MCF 10A (cell line): Measurements from ENCODE around the gene ADPRHL1. TPM values are rescaled to one million over a fixed set of nuclear protein-coding genes. Genes with fewer than 3 reads are reported as not detected.
A peak's percentile ranks its signal among the peaks of the same experiment; 100 is the strongest.

ENCODE experiments used
- BruUV-seq: library from RNA; stranded (reverse); fragments of 400-500 nt; replicated peaks from 2 replicates; lab custom pipeline; 2021; lab: Mats Ljungman, UMichigan
- CTCF ChIA-PET: fragments of 300-600 bp; sonication (Branson Sonifier 250); formaldehyde crosslinking; extraction: SDS; loops from one replicate; lab custom pipeline; 2021; ENCODE audit warnings: antibody characterized with exemption, inconsistent platforms; lab: Yijun Ruan, JAX
- POLR2A ChIA-PET: fragments of 300-600, 350-650 bp; sonication (Branson Sonifier 250); formaldehyde crosslinking; extraction: SDS; loops from one replicate; lab custom pipeline; 2020; ENCODE audit warnings: antibody characterized with exemption, inconsistent platforms; lab: Yijun Ruan, JAX
- DNase-seq: peaks from one replicate; pipeline ENCODE4 v3.0.0-alpha.2; 2018; ENCODE audit not compliant: unreplicated experiment
- H3K27ac Mint-ChIP-seq: one replicate; pipeline ENCODE4 v1.8.0; 2022; ENCODE audit warnings: mild to moderate bottlenecking, low read depth, mixed read lengths; ENCODE audit not compliant: unreplicated experiment
- H3K27me3 Mint-ChIP-seq: one replicate; pipeline ENCODE4 v1.8.0; 2022; ENCODE audit warnings: mixed read lengths; ENCODE audit not compliant: insufficient read depth, unreplicated experiment
- H3K36me3 Mint-ChIP-seq: one replicate; pipeline ENCODE4 v1.8.0; 2022; ENCODE audit warnings: mild to moderate bottlenecking, moderate library complexity, mixed read lengths; ENCODE audit not compliant: insufficient read depth, unreplicated experiment
- H3K4me1 Mint-ChIP-seq: one replicate; pipeline ENCODE4 v1.8.0; 2022; ENCODE audit warnings: mixed read lengths; ENCODE audit not compliant: insufficient read depth, unreplicated experiment
- H3K4me3 Mint-ChIP-seq: one replicate; pipeline ENCODE4 v1.8.0; 2022; ENCODE audit warnings: mild to moderate bottlenecking, moderate library complexity, mixed read lengths; ENCODE audit not compliant: unreplicated experiment
- H3K9me3 Mint-ChIP-seq: one replicate; pipeline ENCODE4 v1.8.0; 2022; ENCODE audit warnings: mixed read lengths; ENCODE audit not compliant: unreplicated experiment
- intact Hi-C: fragments of 100-400 bp; cut with micrococcal nuclease; formaldehyde crosslinking; loops from 2 replicates; pipeline ENCODE4 v1.14.1; 2022
- total RNA-seq: library from RNA; stranded (reverse); gene quantifications from 2 replicates; pipeline ENCODE4 v1.2.3, GENCODE V29; 2022
- TF ChIP-seq, protein P1 (sequence below): fragments of 200-600 bp; IDR thresholded peaks from one replicate; pipeline ENCODE4 v1.8.0; 2022; ENCODE audit warnings: antibody characterized with exemption, mild to moderate bottlenecking; ENCODE audit not compliant: unreplicated experiment

ADPRHL1 gene
- total RNA-seq, 1 experiment from 2014 or later, result 2.6 TPM

DNA sequence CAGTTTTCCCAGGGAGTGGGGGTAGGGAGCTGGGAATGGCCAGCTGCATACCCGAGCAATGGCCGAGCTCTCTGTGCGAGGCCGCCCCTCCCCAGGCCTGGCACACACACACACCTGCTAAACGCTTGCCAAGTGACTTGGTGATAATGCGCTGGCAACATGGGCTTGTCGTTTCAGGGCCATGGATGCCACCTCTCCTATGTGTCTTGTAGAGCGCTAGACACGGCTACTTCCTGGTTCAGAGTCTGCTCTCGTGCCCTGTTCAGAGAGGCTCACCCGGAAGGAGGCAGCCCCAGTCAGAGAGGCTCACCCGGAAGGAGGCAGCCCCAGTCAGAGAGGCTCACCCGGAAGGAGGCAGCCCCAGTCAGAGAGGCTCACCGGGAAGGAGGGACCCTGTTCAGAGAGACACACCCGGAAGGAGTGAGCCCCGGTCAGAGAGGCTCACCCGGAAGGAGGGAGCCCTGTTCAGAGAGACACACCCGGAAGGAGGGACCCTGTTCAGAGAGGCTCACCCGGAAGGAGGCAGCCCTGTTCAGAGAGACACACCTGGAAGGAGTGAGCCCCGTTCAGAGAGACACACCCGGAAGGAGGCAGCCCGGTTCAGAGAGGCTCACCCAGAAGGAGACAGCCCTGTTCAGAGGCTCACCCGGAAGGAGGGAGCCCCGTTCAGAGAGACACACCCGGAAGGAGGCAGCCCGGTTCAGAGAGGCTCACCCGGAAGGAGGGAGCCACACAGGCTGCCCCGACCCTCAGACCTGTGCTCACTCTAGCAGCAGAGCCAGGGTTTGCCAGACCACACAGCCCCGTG, 4.2 kb downstream of the ADPRHL1 start:
- H3K4me1 Mint-ChIP-seq, result peaks cover 6% of the 10 kb centered on the region
- peak overlapping the region; percentile 94 for H3K27ac Mint-ChIP-seq
- BruUV-seq, result no TSS peak
- H3K9me3 Mint-ChIP-seq, result no peaks in the 10 kb centered on the region
- no peaks in the 10 kb centered on the region for H3K27me3 Mint-ChIP-seq
- POLR2A ChIA-PET, result interaction anchor here (1.0 to 1.2 kb wide), 3 partner anchors 34 to 42 kb away, joined by 3 to 4 read pairs (median 3); partner anchors contain the start of gene DCUN1D2
- peak overlapping the region; percentile 85 for H3K4me3 Mint-ChIP-seq
- peaks cover 13% of the 10 kb centered on the region for H3K36me3 Mint-ChIP-seq
- TF ChIP-seq, protein P1, sequence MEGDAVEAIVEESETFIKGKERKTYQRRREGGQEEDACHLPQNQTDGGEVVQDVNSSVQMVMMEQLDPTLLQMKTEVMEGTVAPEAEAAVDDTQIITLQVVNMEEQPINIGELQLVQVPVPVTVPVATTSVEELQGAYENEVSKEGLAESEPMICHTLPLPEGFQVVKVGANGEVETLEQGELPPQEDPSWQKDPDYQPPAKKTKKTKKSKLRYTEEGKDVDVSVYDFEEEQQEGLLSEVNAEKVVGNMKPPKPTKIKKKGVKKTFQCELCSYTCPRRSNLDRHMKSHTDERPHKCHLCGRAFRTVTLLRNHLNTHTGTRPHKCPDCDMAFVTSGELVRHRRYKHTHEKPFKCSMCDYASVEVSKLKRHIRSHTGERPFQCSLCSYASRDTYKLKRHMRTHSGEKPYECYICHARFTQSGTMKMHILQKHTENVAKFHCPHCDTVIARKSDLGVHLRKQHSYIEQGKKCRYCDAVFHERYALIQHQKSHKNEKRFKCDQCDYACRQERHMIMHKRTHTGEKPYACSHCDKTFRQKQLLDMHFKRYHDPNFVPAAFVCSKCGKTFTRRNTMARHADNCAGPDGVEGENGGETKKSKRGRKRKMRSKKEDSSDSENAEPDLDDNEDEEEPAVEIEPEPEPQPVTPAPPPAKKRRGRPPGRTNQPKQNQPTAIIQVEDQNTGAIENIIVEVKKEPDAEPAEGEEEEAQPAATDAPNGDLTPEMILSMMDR, result no peak
- DNase-seq, result peak; percentile 95
- intact Hi-C loops, result loop anchor here (2.0 kb wide), 2 partner anchors 240 to 506 kb away; partner anchors contain the start of genes CUL4A and PCID2
- CTCF ChIA-PET, result interaction anchor here (0.7 kb wide), 2 partner anchors 139 to 575 kb away, joined by 3 to 4 read pairs; no protein-coding TSS in a partner anchor

DNA sequence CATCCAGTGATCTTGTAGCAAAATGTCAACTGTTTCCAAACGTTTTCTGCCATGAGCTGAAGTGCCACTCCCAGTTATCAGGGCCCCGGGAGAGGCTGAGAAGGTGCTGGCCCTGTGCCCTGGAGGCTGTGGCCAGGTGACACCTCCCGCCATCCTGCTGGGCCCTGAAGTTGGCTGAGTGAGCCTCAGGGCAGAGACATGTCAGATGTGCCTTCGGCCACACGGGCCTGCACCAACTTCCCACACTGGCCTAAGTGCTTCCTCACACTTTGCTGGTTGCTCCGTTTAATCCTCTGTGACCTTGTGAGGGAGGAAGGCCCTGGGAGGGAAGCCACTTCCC, 4.8 kb downstream of the ADPRHL1 start:
- peaks cover 9% of the 10 kb centered on the region for H3K36me3 Mint-ChIP-seq
- peak overlapping the region; percentile 94 for H3K27ac Mint-ChIP-seq
- peaks cover 6% of the 10 kb centered on the region for H3K4me1 Mint-ChIP-seq
- intact Hi-C loops, result loop anchor here (2.0 kb wide), 2 partner anchors 240 to 506 kb away; partner anchors contain the start of genes CUL4A and PCID2
- ChIA-PET POLR2A (interaction anchor here (0.6 to 0.8 kb wide), 2 partner anchors 172 to 239 kb away, joined by 3 to 4 read pairs; partner anchors contain the start of gene CUL4A), CTCF (interaction anchor here (0.7 kb wide), 2 partner anchors 139 to 574 kb away, joined by 3 to 4 read pairs; no protein-coding TSS in a partner anchor)
- TF ChIP-seq, protein P1, result no peak
- peak; percentile 9 for DNase-seq
- BruUV-seq, result TSS peak; percentile 68
- H3K27me3 Mint-ChIP-seq, result no peaks in the 10 kb centered on the region
- peak overlapping the region; percentile 85 for H3K4me3 Mint-ChIP-seq
- no peaks in the 10 kb centered on the region for H3K9me3 Mint-ChIP-seq

DNA sequence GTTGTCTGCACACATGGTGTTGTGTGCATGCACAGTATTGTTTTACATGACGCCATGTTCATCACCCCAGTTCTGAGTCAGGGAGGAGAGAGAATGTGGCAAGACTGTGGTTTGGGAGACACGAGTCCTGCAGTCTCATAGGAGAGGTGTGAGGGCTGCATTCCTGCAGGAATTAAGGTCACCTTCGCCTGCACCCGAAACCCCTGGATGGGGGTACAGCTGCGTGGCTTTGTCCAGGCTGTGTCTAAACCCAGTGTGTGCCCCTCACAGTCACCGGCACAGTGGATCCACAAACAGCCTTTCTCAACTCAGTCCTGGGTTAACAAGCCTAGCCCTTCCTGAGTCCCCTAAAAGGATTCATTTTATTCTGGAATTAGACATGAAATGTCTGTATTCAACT, 5.7 kb downstream of the ADPRHL1 start:
- TF ChIP-seq, protein P1, result no peak
- intact Hi-C loops, result no loop called here
- no peak for DNase-seq
- POLR2A ChIA-PET, result interaction anchor here (0.8 kb wide), 1 partner anchor 238 kb away, joined by 4 read pairs; the partner anchor contains the start of gene CUL4A
- Mint-ChIP-seq H3K4me3 (no peak overlapping the region), H3K27ac (no peak overlapping the region), H3K9me3 (peaks cover 4% of the 10 kb centered on the region), H3K4me1 (peaks cover 6% of the 10 kb centered on the region), H3K27me3 (no peaks in the 10 kb centered on the region), H3K36me3 (peaks cover 9% of the 10 kb centered on the region)
- no TSS peak for BruUV-seq
- CTCF ChIA-PET, result no interaction called here

DNA sequence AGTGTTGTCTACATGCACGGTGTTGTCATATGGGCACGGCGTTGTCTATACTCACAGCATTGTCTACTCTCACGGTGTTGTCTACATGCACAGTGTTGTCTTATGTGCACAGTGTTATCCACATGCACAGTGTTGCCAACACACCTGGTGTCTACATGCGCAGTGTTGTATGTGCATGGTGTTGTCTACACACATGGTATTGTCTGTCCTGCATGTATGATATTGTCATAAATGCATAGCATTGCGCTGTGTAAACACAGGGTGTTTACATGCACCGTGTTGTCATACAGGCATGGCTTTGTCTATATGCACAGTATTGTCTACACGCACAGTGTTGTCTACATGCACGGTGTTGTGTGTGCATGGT, 6.8 kb downstream of the ADPRHL1 start:
- H3K27me3 Mint-ChIP-seq, result no peaks in the 10 kb centered on the region
- intact Hi-C loops, result no loop called here
- peaks cover 7% of the 10 kb centered on the region for H3K9me3 Mint-ChIP-seq

More for the DNA sequence above, 6.8 kb downstream of the ADPRHL1 start:
- no peak overlapping the region for H3K27ac Mint-ChIP-seq
- H3K4me1 Mint-ChIP-seq, result peaks cover 6% of the 10 kb centered on the region
- POLR2A ChIA-PET, result no interaction called here
- no peak for DNase-seq
- BruUV-seq, result no TSS peak
- H3K36me3 Mint-ChIP-seq, result no peaks in the 10 kb centered on the region
- TF ChIP-seq, protein P1, result no peak
- H3K4me3 Mint-ChIP-seq, result no peak overlapping the region
- CTCF ChIA-PET, result no interaction called here
